HEK293 (cell line): Measurements from ENCODE around the gene ARL8B.
"Not testable (repeated sequence)": the region's sequence is repeated elsewhere in the genome, so short reads cannot be mapped to it uniquely, and the experiment has no call there.

Experiments
- CTCF ChIA-PET: fragments of 350-600 bp; formaldehyde crosslinking; extraction: SDS; loops from one replicate; lab custom pipeline; 2021; ENCODE audit warnings: antibody characterized with exemption; lab: Yijun Ruan, JAX
- POLR2A ChIA-PET: fragments of 300-600 bp; formaldehyde crosslinking; extraction: SDS; loops from one replicate; lab custom pipeline; 2020; ENCODE audit warnings: antibody characterized with exemption, inconsistent platforms; lab: Yijun Ruan, JAX
- H3K27ac ChIP-seq: fragments of 200-500 bp; sonication (Bioruptor generic); 2 replicates; pipeline ENCODE4 v1.5.1; 2014; ENCODE audit warnings: low read depth, low read length, control low read depth, inconsistent platforms; ENCODE audit errors: extremely low read depth
- H3K36me3 ChIP-seq, 2 experiments: fragments of 200-500 bp in 1 of 2; sonication (Bioruptor generic) in 1 of 2; 1 replicate in 1 of 2; 2 replicates in 1 of 2; pipeline ENCODE4 v1.5.1; 2014 to 2017; ENCODE audit warnings: inconsistent platforms in 2 of 2, low read length in 2 of 2; ENCODE audit not compliant: control insufficient read depth in 2 of 2, insufficient read depth in 1 of 2
- H3K4me1 ChIP-seq: fragments of 200-500 bp; sonication (Bioruptor generic); 2 replicates; pipeline ENCODE4 v1.5.1; 2014; ENCODE audit warnings: mild to moderate bottlenecking, low read length, inconsistent platforms; ENCODE audit not compliant: control insufficient read depth, insufficient read depth
- H3K4me3 ChIP-seq: 2 replicates; pipeline ENCODE4 v1.5.1; 2011; ENCODE audit warnings: low read depth, mild to moderate bottlenecking, control low read depth, low read length, moderate library complexity
- H3K9me3 ChIP-seq: fragments of 200-500 bp; sonication (Bioruptor generic); 2 replicates; pipeline ENCODE4 v1.5.1; 2014; ENCODE audit warnings: low read depth, low read length, inconsistent platforms; ENCODE audit not compliant: control insufficient read depth, insufficient read depth
- HOXA7 ChIP-seq: sonication (generic); formaldehyde crosslinking; IDR thresholded peaks from 2 replicates; pipeline ENCODE4 v1.8.1; 2022; ENCODE audit warnings: missing genetic modification reagents, borderline replicate concordance
- KLF9 ChIP-seq: fragments of 450-650 bp; formaldehyde crosslinking; IDR thresholded peaks from 2 replicates; pipeline ENCODE4 v1.5.1; 2016; ENCODE audit warnings: missing biosample characterization, missing genetic modification characterization, low read depth
- PRDM1 ChIP-seq: fragments of 450-650 bp; formaldehyde crosslinking; IDR thresholded peaks from 2 replicates; pipeline ENCODE4; 2016; ENCODE audit warnings: missing biosample characterization, missing genetic modification characterization
- SP2 ChIP-seq: fragments of 450-650 bp; formaldehyde crosslinking; IDR thresholded peaks from 2 replicates; pipeline ENCODE4 v1.5.1; 2016; ENCODE audit warnings: missing biosample characterization, missing genetic modification characterization
- WT1 ChIP-seq: fragments of 450-650 bp; formaldehyde crosslinking; IDR thresholded peaks from 2 replicates; pipeline ENCODE4 v1.5.1; 2016; ENCODE audit warnings: missing biosample characterization, missing genetic modification characterization
- YY1 ChIP-seq: fragments of 450-650 bp; formaldehyde crosslinking; IDR thresholded peaks from 2 replicates; pipeline ENCODE4 v1.5.1; 2018; ENCODE audit warnings: missing biosample characterization, missing genetic modification characterization
- ZBTB17 ChIP-seq: fragments of 450-650 bp; formaldehyde crosslinking; IDR thresholded peaks from 2 replicates; pipeline ENCODE4 v1.5.1; 2016; ENCODE audit warnings: missing biosample characterization, missing genetic modification characterization
- ZBTB21 ChIP-seq: fragments of 450-650 bp; formaldehyde crosslinking; IDR thresholded peaks from 2 replicates; pipeline ENCODE4 v1.5.1; 2017; ENCODE audit warnings: missing biosample characterization, missing genetic modification characterization
- ZNF112 ChIP-seq: fragments of 450-650 bp; formaldehyde crosslinking; IDR thresholded peaks from 2 replicates; pipeline ENCODE4 v1.5.0; 2017; ENCODE audit warnings: missing biosample characterization, missing genetic modification characterization
- ZNF121 ChIP-seq: fragments of 450-650 bp; formaldehyde crosslinking; IDR thresholded peaks from 2 replicates; pipeline ENCODE4 v1.5.1; 2016; ENCODE audit warnings: missing biosample characterization, missing genetic modification characterization
- ZNF133 ChIP-seq: fragments of 450-650 bp; formaldehyde crosslinking; IDR thresholded peaks from 2 replicates; pipeline ENCODE4 v1.5.1; 2016; ENCODE audit warnings: missing biosample characterization, missing genetic modification characterization
- ZNF202 ChIP-seq: fragments of 450-650 bp; formaldehyde crosslinking; IDR thresholded peaks from 2 replicates; pipeline ENCODE4 v1.5.1; 2016; ENCODE audit warnings: missing biosample characterization, missing genetic modification characterization, borderline replicate concordance
- ZNF239 ChIP-seq: fragments of 450-650 bp; formaldehyde crosslinking; IDR thresholded peaks from 2 replicates; pipeline ENCODE4 v1.5.1; 2016; ENCODE audit warnings: missing biosample characterization, missing genetic modification characterization
- ZNF24 ChIP-seq: fragments of 450-650 bp; formaldehyde crosslinking; IDR thresholded peaks from 2 replicates; pipeline ENCODE4 v1.5.1; 2016; ENCODE audit warnings: missing biosample characterization, missing genetic modification characterization
- ZNF26 ChIP-seq: fragments of 450-650 bp; formaldehyde crosslinking; IDR thresholded peaks from 2 replicates; pipeline ENCODE4 v1.5.1; 2016; ENCODE audit warnings: missing biosample characterization, missing genetic modification characterization
- ZNF311 ChIP-seq: fragments of 450-650 bp; formaldehyde crosslinking; IDR thresholded peaks from 2 replicates; pipeline ENCODE4 v1.5.1; 2017; ENCODE audit warnings: missing biosample characterization, missing genetic modification characterization, borderline replicate concordance
- ZNF366 ChIP-seq: fragments of 450-650 bp; formaldehyde crosslinking; conservative IDR thresholded peaks from 2 replicates; pipeline ENCODE4 v1.5.1; 2016; ENCODE audit warnings: missing biosample characterization, missing genetic modification characterization
- ZNF549 ChIP-seq: fragments of 450-650 bp; IDR thresholded peaks from 2 replicates; pipeline ENCODE4 v1.5.1; 2018; ENCODE audit warnings: missing biosample characterization, missing genetic modification characterization, mild to moderate bottlenecking, inconsistent platforms, moderate library complexity
- ZNF558 ChIP-seq: fragments of 450-650 bp; formaldehyde crosslinking; IDR thresholded peaks from 2 replicates; pipeline ENCODE4 v1.5.1; 2016; ENCODE audit warnings: missing biosample characterization, missing genetic modification characterization
- ZNF629 ChIP-seq: fragments of 450-650 bp; formaldehyde crosslinking; IDR thresholded peaks from 2 replicates; pipeline ENCODE4 v1.5.1; 2017; ENCODE audit warnings: missing biosample characterization, missing genetic modification characterization
- ZNF660 ChIP-seq: fragments of 450-650 bp; IDR thresholded peaks from 2 replicates; pipeline ENCODE4 v1.5.1; 2018; ENCODE audit warnings: missing biosample characterization, mild to moderate bottlenecking, missing genetic modification characterization
- ZNF843 ChIP-seq: fragments of 450-650 bp; formaldehyde crosslinking; IDR thresholded peaks from 2 replicates; pipeline ENCODE4 v1.5.1; 2016; ENCODE audit warnings: missing biosample characterization, missing genetic modification characterization
- ZSCAN5A ChIP-seq: fragments of 450-650 bp; formaldehyde crosslinking; IDR thresholded peaks from 2 replicates; pipeline ENCODE4 v1.5.1; 2016; ENCODE audit warnings: missing biosample characterization, missing genetic modification characterization
- ZXDB ChIP-seq: fragments of 450-650 bp; formaldehyde crosslinking; IDR thresholded peaks from 2 replicates; pipeline ENCODE4 v1.5.1; 2016; ENCODE audit warnings: missing biosample characterization, missing genetic modification characterization
- TF ChIP-seq, protein P1 (sequence below): fragments of 450-650 bp; formaldehyde crosslinking; IDR thresholded peaks from 2 replicates; pipeline ENCODE4 v1.5.1; 2016; ENCODE audit warnings: missing biosample characterization, missing genetic modification characterization, low read depth

ARL8B gene

DNA sequence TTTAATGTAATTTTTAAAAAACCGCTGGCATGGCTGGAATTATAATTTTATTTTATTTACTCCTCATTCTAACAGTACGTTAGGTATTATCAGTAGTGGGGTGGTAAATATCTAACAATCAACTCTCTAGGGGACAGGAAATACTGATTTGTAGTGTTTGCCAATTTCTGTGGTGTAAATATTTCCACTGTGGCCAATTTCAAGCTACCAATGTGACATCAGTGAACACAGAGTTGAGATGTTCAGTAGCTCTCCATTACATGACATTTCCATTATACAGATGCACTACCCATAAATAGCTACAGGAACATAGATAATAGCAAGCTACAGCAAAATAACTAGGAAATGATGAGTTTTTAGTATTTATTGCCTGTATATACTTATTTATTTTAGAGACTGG lies 10.0 kb upstream of the ARL8B start:
- H3K9me3 ChIP-seq, result no peaks in the 10 kb centered on the region
- TF ChIP-seq ZNF112 (tag by site-specific recombination) (peak; percentile 84), ZNF121 (tag by site-specific recombination) (no peak)
- no peaks in the 10 kb centered on the region for H3K36me3 ChIP-seq
- H3K4me3 ChIP-seq, result no peak overlapping the region
- H3K4me1 ChIP-seq, result no peaks in the 10 kb centered on the region
- no peak overlapping the region for H3K27ac ChIP-seq
- CTCF ChIA-PET, result interaction anchor here (1.2 kb wide), 1 partner anchor 26 kb away, joined by 3 read pairs; no protein-coding TSS in a partner anchor
- POLR2A ChIA-PET, result interaction anchor here (0.6 kb wide), 2 partner anchors 44 to 238 kb away, joined by 3 to 4 read pairs; no protein-coding TSS in a partner anchor

GRCh38 chr3:5113726-5114125 lies 8.4 kb upstream of the ARL8B start:
- H3K4me1 ChIP-seq, H3K9me3 ChIP-seq, H3K4me3 ChIP-seq, H3K36me3 ChIP-seq, H3K27ac ChIP-seq, POLR2A ChIA-PET, CTCF ChIA-PET: not testable (repeated sequence)

- ChIA-PET CTCF (interaction anchor here (1.2 kb wide), 1 partner anchor 404 kb away, joined by 3 read pairs; no protein-coding TSS in a partner anchor), POLR2A (no interaction called here)
- H3K9me3 ChIP-seq, result no peaks in the 10 kb centered on the region
- no peaks in the 10 kb centered on the region for H3K36me3 ChIP-seq
- H3K27ac ChIP-seq, result no peak overlapping the region
- no peak overlapping the region for H3K4me3 ChIP-seq
- no peaks in the 10 kb centered on the region for H3K4me1 ChIP-seq
- TF ChIP-seq ZNF121 (tag by site-specific recombination), result no peak
- TF ChIP-seq KLF9 (tag by site-specific recombination), result 0 out of 2 replicates have a peak, but pooled peaks have one; percentile 36
- TF ChIP-seq ZNF558 (tag by site-specific recombination), result no peak
- no peak for TF ChIP-seq HOXA7 (CRISPR knock-in tag)
- no peak for TF ChIP-seq ZNF26 (tag by site-specific recombination)
- peak; percentile 81 for TF ChIP-seq PRDM1 (tag by site-specific recombination)
- no peak for TF ChIP-seq ZXDB (tag by site-specific recombination)
- TF ChIP-seq ZNF239, result 0 out of 2 replicates have a peak, but pooled peaks have one; percentile 34
- no peak for TF ChIP-seq ZNF24 (tag by site-specific recombination)
- TF ChIP-seq ZNF549 (tag by site-specific recombination), result no peak
- peak; percentile 39; the same call in 1 of the 2 replicates for TF ChIP-seq ZBTB17 (tag by site-specific recombination)
- TF ChIP-seq ZNF366, result peak; percentile 99
- 0 out of 2 replicates have a peak, but pooled peaks have one; percentile 43 for TF ChIP-seq ZBTB21 (tag by site-specific recombination)
- TF ChIP-seq SP2 (tag by site-specific recombination), result no peak; the same call in 1 of the 2 replicates
- TF ChIP-seq ZNF843 (tag by site-specific recombination), result peak; percentile 21; the same call in 1 of the 2 replicates
- no peak for TF ChIP-seq ZSCAN5A (tag by site-specific recombination)
- TF ChIP-seq WT1, result peak; percentile 29; the same call in 1 of the 2 replicates
- peak; percentile 35; the same call in 1 of the 2 replicates for TF ChIP-seq ZNF629 (tag by site-specific recombination)
- no peak for TF ChIP-seq YY1
- TF ChIP-seq, protein P1, sequence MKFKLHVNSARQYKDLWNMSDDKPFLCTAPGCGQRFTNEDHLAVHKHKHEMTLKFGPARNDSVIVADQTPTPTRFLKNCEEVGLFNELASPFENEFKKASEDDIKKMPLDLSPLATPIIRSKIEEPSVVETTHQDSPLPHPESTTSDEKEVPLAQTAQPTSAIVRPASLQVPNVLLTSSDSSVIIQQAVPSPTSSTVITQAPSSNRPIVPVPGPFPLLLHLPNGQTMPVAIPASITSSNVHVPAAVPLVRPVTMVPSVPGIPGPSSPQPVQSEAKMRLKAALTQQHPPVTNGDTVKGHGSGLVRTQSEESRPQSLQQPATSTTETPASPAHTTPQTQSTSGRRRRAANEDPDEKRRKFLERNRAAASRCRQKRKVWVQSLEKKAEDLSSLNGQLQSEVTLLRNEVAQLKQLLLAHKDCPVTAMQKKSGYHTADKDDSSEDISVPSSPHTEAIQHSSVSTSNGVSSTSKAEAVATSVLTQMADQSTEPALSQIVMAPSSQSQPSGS (tag by site-specific recombination), result 0 out of 2 replicates have a peak, but pooled peaks have one; percentile 32
- 0 out of 2 replicates have a peak, but pooled peaks have one; percentile 68 for TF ChIP-seq ZNF311 (tag by site-specific recombination)
- no peak for TF ChIP-seq ZNF660
- TF ChIP-seq ZNF202 (tag by site-specific recombination), result no peak
- 0 out of 2 replicates have a peak, but pooled peaks have one; percentile 20 for TF ChIP-seq ZNF133
These were observed 6.5 kb upstream of the ARL8B start for GRCh38 chr3:5115506-5116162.
